ENCODE data around the gene BTBD2.

The BTBD2 gene

DNA sequence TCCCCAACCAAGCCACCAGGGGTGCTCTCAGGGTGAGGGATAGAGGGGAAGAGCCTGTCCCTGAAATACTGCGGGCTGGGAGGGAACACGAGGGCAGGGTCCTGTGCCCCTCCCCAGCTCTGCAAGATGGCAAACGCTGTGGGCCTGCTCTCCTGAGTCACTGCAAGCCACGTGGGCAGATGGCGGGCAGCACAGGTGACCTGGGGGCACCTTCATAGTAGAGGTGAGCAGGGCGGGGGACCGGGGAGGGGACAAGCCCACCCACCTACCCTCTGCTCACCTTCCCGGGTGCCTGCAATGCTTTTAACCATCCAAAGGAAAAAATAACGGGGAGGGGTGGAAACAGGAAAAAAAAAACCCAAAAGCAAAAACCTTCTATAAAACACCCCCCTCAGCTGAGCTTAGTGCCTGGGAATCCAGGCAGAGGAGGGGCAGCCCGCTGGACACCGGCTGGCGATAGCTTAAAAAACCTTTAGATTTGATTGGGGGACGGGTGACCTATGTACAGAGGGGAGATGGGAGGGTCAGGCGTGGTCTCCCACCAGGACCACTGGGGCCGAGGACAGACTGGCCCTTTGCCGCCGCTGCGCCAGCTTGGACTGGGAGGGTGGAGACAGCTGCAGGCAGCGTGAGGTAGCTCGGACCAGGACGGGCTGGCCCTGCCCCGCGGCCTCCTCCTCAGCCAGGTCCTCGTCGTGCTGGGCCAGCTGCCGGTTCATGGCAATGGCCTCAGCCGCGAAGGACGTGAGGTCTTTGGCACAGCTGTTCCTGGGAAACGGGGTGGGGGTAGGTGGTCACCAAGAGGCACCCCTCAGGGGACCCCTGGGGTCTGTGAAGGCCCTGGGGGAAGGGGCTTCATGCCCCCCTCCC, 23.8 kb upstream of the BTBD2 start:
- no peaks in the 10 kb centered on the region for H3K27me3 ChIP-seq (ENCODE audit: control insufficient read depth, insufficient read depth, low read length)

DNA sequence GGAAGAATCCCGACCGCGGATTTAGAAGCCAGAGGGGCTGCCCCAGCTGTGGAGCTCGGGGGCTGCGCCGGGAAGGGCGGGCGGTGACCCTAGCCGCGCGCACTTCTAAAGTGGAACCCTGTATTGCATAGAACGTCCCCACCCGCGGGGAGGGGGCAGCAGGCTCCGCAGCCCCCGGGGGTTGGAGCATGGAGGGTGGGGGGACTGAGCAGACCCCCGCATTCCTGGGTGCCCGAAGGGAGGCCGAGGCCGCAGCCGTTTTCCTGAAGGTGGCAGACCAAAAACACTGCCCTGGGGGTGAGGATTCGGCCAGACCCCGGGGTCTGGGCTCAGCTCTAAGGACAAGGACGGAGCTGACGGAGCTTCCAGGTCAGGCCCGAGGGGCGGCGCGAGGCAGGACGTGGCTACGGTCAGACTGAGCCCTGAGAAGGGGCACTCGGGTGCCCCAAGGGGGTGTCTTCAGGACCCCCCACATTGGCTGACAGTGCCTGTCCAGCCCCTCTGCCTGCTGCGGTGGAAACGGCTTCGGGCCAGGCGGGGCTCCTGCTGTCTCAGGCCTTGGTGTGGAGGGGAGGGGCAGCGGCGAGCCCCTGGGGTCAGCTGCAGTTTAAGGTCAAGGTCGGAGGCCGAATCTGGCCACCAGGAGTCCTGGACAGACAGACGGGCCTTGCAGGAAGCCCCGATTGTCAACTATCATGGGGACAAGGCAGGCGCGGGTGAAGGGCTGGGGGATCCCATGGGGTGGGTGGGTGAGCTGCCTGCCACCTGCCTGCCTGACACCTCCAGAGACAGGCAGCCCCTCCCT, 23.0 kb upstream of the BTBD2 start:
- Histone ChIP-seq H3K27me3 (ENCODE audit: control insufficient read depth, insufficient read depth, low read length) (no peaks in the 10 kb centered on the region), H3K4me2 (ENCODE audit: low read length) (no peak overlapping the region), H2AFZ (no peak overlapping the region), H3K9ac (no peak overlapping the region), H3K36me3 (ENCODE audit: control insufficient read depth, insufficient read depth, low read length) (no peaks in the 10 kb centered on the region), H3K27ac (no peak overlapping the region), H3K9me3 (ENCODE audit: control insufficient read depth, low read length) (no peaks in the 10 kb centered on the region), H3K4me3 (ENCODE audit: low read depth, low read length) (no peak overlapping the region), H3K79me2 (peaks cover 6% of the 10 kb centered on the region), H3K4me1 (peaks cover 30% of the 10 kb centered on the region)
- TF ChIP-seq, protein P1, sequence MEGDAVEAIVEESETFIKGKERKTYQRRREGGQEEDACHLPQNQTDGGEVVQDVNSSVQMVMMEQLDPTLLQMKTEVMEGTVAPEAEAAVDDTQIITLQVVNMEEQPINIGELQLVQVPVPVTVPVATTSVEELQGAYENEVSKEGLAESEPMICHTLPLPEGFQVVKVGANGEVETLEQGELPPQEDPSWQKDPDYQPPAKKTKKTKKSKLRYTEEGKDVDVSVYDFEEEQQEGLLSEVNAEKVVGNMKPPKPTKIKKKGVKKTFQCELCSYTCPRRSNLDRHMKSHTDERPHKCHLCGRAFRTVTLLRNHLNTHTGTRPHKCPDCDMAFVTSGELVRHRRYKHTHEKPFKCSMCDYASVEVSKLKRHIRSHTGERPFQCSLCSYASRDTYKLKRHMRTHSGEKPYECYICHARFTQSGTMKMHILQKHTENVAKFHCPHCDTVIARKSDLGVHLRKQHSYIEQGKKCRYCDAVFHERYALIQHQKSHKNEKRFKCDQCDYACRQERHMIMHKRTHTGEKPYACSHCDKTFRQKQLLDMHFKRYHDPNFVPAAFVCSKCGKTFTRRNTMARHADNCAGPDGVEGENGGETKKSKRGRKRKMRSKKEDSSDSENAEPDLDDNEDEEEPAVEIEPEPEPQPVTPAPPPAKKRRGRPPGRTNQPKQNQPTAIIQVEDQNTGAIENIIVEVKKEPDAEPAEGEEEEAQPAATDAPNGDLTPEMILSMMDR (IDR thresholded peaks at IDR 0.05): no peak

More for the DNA sequence above, 23.8 kb upstream of the BTBD2 start:
- H3K4me3 ChIP-seq (ENCODE audit: low read depth, low read length): no peak overlapping the region
- H3K4me2 ChIP-seq (ENCODE audit: low read length): no peak overlapping the region
- H3K27ac ChIP-seq: no peak overlapping the region
- no peaks in the 10 kb centered on the region for H3K9me3 ChIP-seq (ENCODE audit: control insufficient read depth, low read length)
- peaks cover 30% of the 10 kb centered on the region for H3K4me1 ChIP-seq
- no peaks in the 10 kb centered on the region for H3K36me3 ChIP-seq (ENCODE audit: control insufficient read depth, insufficient read depth, low read length)
- no peak overlapping the region for H3K9ac ChIP-seq
- TF ChIP-seq, protein P1 (IDR thresholded peaks at IDR 0.05): no peak
- H2AFZ ChIP-seq: no peak overlapping the region
- H3K79me2 ChIP-seq: peaks cover 6% of the 10 kb centered on the region

DNA sequence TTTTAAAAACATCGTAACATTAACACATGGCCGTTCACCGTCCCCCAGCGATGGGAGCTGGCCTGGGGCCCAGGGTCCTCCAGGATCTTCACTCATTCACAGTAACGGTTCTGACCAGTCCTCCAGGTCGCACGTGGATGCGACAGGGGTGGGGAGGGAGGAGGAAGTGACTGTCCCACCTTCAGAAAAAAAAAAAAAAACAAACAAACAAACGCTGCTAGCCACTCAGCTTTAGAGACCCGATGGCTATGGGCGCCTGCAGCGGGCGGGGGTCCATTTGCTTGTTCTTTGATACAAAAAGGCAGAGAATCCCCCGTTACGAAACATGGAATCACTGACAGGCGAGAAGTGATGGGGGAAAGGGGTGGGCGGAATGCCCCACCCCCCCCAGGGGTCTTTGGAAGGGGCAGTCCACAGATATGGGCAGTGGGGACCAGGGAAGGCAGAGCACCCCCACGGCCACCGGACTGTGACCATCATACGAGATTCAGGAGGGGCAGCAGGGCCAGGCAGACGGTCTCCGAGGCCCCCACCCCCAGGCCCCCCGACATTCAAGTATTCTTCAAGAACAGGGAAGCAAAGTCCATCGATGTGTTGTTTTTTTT, 22.2 kb upstream of the BTBD2 start:
- Histone ChIP-seq H3K9ac (no peak overlapping the region), H2AFZ (no peak overlapping the region), H3K4me1 (peaks cover 22% of the 10 kb centered on the region), H3K4me2 (ENCODE audit: low read length) (no peak overlapping the region), H3K36me3 (ENCODE audit: control insufficient read depth, insufficient read depth, low read length) (no peaks in the 10 kb centered on the region), H3K79me2 (peaks cover 6% of the 10 kb centered on the region), H3K9me3 (ENCODE audit: control insufficient read depth, low read length) (no peaks in the 10 kb centered on the region), H3K27me3 (ENCODE audit: control insufficient read depth, insufficient read depth, low read length) (no peaks in the 10 kb centered on the region), H3K27ac (no peak overlapping the region), H3K4me3 (ENCODE audit: low read depth, low read length) (no peak overlapping the region)
- TF ChIP-seq, protein P1 (IDR thresholded peaks at IDR 0.05): no peak

DNA sequence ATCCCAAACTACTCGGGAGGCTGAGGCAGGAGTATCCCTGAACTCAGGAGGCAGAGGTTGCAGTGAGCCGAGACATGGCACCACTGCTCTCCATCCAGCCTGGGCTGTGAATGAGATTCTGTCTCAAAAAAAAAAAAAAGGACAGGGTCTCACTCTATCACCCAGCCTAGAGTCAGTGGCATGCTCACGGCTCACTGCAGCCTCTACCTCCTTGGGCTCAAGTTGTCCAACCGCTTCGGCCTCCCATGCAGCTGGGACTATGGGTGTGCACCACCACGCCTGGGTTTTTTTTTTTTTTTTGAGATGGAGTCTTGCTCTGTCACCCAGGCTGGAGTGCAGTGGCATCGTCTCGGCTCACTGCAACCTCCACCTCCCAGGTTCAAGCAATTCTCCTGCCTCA, 20.9 kb upstream of the BTBD2 start:
- Histone ChIP-seq H3K4me3 (ENCODE audit: low read depth, low read length) (no peak overlapping the region), H3K9me3 (ENCODE audit: control insufficient read depth, low read length) (no peaks in the 10 kb centered on the region), H3K9ac (no peak overlapping the region), H2AFZ (no peak overlapping the region), H3K27ac (no peak overlapping the region), H3K36me3 (ENCODE audit: control insufficient read depth, insufficient read depth, low read length) (no peaks in the 10 kb centered on the region), H3K79me2 (peaks cover 3% of the 10 kb centered on the region), H3K4me2 (ENCODE audit: low read length) (no peak overlapping the region), H3K4me1 (peaks cover 24% of the 10 kb centered on the region), H3K27me3 (ENCODE audit: control insufficient read depth, insufficient read depth, low read length) (no peaks in the 10 kb centered on the region)
- TF ChIP-seq, protein P1 (IDR thresholded peaks at IDR 0.05): no peak
